Neuron (in vitro differentiated cells): Measurements from ENCODE around the gene AFF3.

Source experiments
- H2AFZ ChIP-seq: one replicate; pipeline ENCODE4 v1.6.1; 2013; ENCODE audit warnings: low read depth, mild to moderate bottlenecking, inconsistent platforms, low read length, moderate library complexity
- H3K27me3 ChIP-seq: one replicate; pipeline ENCODE4 v1.6.1; 2013; ENCODE audit warnings: low read length; ENCODE audit not compliant: insufficient read depth
- H3K36me3 ChIP-seq: one replicate; pipeline ENCODE4 v1.6.1; 2013; ENCODE audit warnings: low read length; ENCODE audit not compliant: insufficient read depth
- H3K4me1 ChIP-seq: one replicate; pipeline ENCODE4 v1.6.1; 2013; ENCODE audit warnings: low read length; ENCODE audit not compliant: insufficient read depth
- H3K4me3 ChIP-seq: 2 replicates; pipeline ENCODE4 v1.5.1; 2013; ENCODE audit warnings: mild to moderate bottlenecking, low read length, moderate library complexity
- H3K9me3 ChIP-seq: one replicate; pipeline ENCODE4 v1.6.1; 2013; ENCODE audit warnings: low read length

AFF3 gene

GRCh38 chr2:100141906-100142305, 484 bp downstream of the AFF3 start:
- H3K9me3 ChIP-seq: no peaks in the 10 kb centered on the region

GRCh38 chr2:100140582-100140981, 1.8 kb downstream of the AFF3 start:
- Histone ChIP-seq H3K4me1 (no peaks in the 10 kb centered on the region), H3K9me3 (no peaks in the 10 kb centered on the region), H3K27me3 (no peaks in the 10 kb centered on the region), H3K36me3 (no peaks in the 10 kb centered on the region), H2AFZ (no peak overlapping the region), H3K4me3 (no peak overlapping the region)

More at GRCh38 chr2:100141906-100142305, 484 bp downstream of the AFF3 start:
- H3K27me3 ChIP-seq: no peaks in the 10 kb centered on the region
- no peaks in the 10 kb centered on the region for H3K36me3 ChIP-seq
- H3K4me3 ChIP-seq: no peak overlapping the region
- no peaks in the 10 kb centered on the region for H3K4me1 ChIP-seq
- no peak overlapping the region for H2AFZ ChIP-seq

- H3K4me1 ChIP-seq: no peaks in the 10 kb centered on the region
- no peak overlapping the region for H2AFZ ChIP-seq
- H3K4me3 ChIP-seq: no peak overlapping the region
- H3K27me3 ChIP-seq: no peaks in the 10 kb centered on the region
- H3K36me3 ChIP-seq: no peaks in the 10 kb centered on the region
- no peaks in the 10 kb centered on the region for H3K9me3 ChIP-seq
These were observed 4.4 kb downstream of the AFF3 start for GRCh38 chr2:100137866-100138570.

- no peaks in the 10 kb centered on the region for H3K4me1 ChIP-seq
- no peaks in the 10 kb centered on the region for H3K36me3 ChIP-seq
- H2AFZ ChIP-seq: no peak overlapping the region
- no peak overlapping the region for H3K4me3 ChIP-seq
- no peaks in the 10 kb centered on the region for H3K9me3 ChIP-seq
- no peaks in the 10 kb centered on the region for H3K27me3 ChIP-seq
These were observed 5.1 kb downstream of the AFF3 start for GRCh38 chr2:100137318-100137717.

GRCh38 chr2:100136310-100136709, 6.1 kb downstream of the AFF3 start:
- Histone ChIP-seq H3K4me3 (no peak overlapping the region), H3K4me1 (no peaks in the 10 kb centered on the region), H2AFZ (no peak overlapping the region), H3K9me3 (no peaks in the 10 kb centered on the region), H3K36me3 (no peaks in the 10 kb centered on the region), H3K27me3 (no peaks in the 10 kb centered on the region)

- Histone ChIP-seq H3K9me3 (no peaks in the 10 kb centered on the region), H3K27me3 (no peaks in the 10 kb centered on the region), H3K36me3 (no peaks in the 10 kb centered on the region), H3K4me1 (no peaks in the 10 kb centered on the region), H2AFZ (no peak overlapping the region), H3K4me3 (no peak overlapping the region)
These were observed 7.0 kb downstream of the AFF3 start for GRCh38 chr2:100135415-100135814.

- H3K9me3 ChIP-seq: no peaks in the 10 kb centered on the region
- H3K4me3 ChIP-seq: no peak overlapping the region
- peaks cover 3% of the 10 kb centered on the region for H3K4me1 ChIP-seq
- H2AFZ ChIP-seq: no peak overlapping the region
- no peaks in the 10 kb centered on the region for H3K27me3 ChIP-seq
- H3K36me3 ChIP-seq: no peaks in the 10 kb centered on the region
These were observed 11.6 kb downstream of the AFF3 start for GRCh38 chr2:100130595-100131391.

GRCh38 chr2:100126897-100127401, 15.4 kb downstream of the AFF3 start:
- peaks cover 3% of the 10 kb centered on the region for H3K4me1 ChIP-seq
- H3K4me3 ChIP-seq: no peak overlapping the region
- H2AFZ ChIP-seq: no peak overlapping the region
- H3K9me3 ChIP-seq: peaks cover 3% of the 10 kb centered on the region
- H3K27me3 ChIP-seq: no peaks in the 10 kb centered on the region
- H3K36me3 ChIP-seq: no peaks in the 10 kb centered on the region

GRCh38 chr2:100126201-100126600, 16.2 kb downstream of the AFF3 start:
- no peak overlapping the region for H2AFZ ChIP-seq
- H3K27me3 ChIP-seq: no peaks in the 10 kb centered on the region
- H3K9me3 ChIP-seq: peaks cover 3% of the 10 kb centered on the region
- no peak overlapping the region for H3K4me3 ChIP-seq
- H3K36me3 ChIP-seq: no peaks in the 10 kb centered on the region
- peaks cover 3% of the 10 kb centered on the region for H3K4me1 ChIP-seq

GRCh38 chr2:100125626-100126025, 16.8 kb downstream of the AFF3 start:
- H3K4me1 ChIP-seq: peaks cover 3% of the 10 kb centered on the region
- H3K9me3 ChIP-seq: peaks cover 3% of the 10 kb centered on the region
- H3K4me3 ChIP-seq: no peak overlapping the region
- no peaks in the 10 kb centered on the region for H3K36me3 ChIP-seq
- H2AFZ ChIP-seq: no peak overlapping the region
- H3K27me3 ChIP-seq: no peaks in the 10 kb centered on the region

GRCh38 chr2:100124761-100125160, 17.6 kb downstream of the AFF3 start:
- no peak overlapping the region for H2AFZ ChIP-seq
- peaks cover 3% of the 10 kb centered on the region for H3K4me1 ChIP-seq
- no peaks in the 10 kb centered on the region for H3K27me3 ChIP-seq
- no peak overlapping the region for H3K4me3 ChIP-seq
- H3K36me3 ChIP-seq: no peaks in the 10 kb centered on the region
- peaks cover 3% of the 10 kb centered on the region for H3K9me3 ChIP-seq

GRCh38 chr2:100121124-100121718, 21.2 kb downstream of the AFF3 start:
- no peaks in the 10 kb centered on the region for H3K4me1 ChIP-seq
- H3K36me3 ChIP-seq: no peaks in the 10 kb centered on the region
- H3K9me3 ChIP-seq: peaks cover 3% of the 10 kb centered on the region
- H2AFZ ChIP-seq: no peak overlapping the region
- H3K27me3 ChIP-seq: no peaks in the 10 kb centered on the region
- no peak overlapping the region for H3K4me3 ChIP-seq

GRCh38 chr2:100119235-100119634, 23.2 kb downstream of the AFF3 start:
- Histone ChIP-seq H3K4me1 (no peaks in the 10 kb centered on the region), H3K27me3 (no peaks in the 10 kb centered on the region), H3K36me3 (no peaks in the 10 kb centered on the region), H2AFZ (no peak overlapping the region), H3K9me3 (peaks cover 3% of the 10 kb centered on the region), H3K4me3 (no peak overlapping the region)
